ENCODE measurements around the gene FAM219A.
"Not testable (repeated sequence)": the region's sequence is repeated elsewhere in the genome, so short reads cannot be mapped to it uniquely, and the experiment has no call there.

The FAM219A gene

DNA sequence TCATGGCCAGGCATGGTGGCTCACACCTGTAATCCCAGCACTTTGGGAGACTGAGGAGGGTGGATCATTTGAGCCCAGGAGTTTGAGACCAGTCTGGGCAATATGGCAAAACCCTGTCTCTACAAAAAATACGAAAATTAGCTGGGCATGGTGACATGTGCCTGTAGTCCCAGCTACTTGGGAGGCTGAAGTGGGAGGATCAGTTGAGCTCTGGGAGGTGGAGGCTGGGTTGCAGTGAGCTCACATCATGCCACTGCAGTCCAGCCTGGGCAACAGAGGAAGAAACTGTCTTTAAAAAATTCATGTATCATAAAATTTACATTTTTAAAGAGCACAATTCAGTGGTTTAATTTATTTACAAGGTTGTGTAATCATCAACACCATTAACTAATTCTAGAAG is 105.4 kb downstream of the FAM219A start:
- DNase-seq (ENCODE audit: low read depth in 2 of 2, low spot score in 1 of 2), result not testable (repeated sequence)

DNA sequence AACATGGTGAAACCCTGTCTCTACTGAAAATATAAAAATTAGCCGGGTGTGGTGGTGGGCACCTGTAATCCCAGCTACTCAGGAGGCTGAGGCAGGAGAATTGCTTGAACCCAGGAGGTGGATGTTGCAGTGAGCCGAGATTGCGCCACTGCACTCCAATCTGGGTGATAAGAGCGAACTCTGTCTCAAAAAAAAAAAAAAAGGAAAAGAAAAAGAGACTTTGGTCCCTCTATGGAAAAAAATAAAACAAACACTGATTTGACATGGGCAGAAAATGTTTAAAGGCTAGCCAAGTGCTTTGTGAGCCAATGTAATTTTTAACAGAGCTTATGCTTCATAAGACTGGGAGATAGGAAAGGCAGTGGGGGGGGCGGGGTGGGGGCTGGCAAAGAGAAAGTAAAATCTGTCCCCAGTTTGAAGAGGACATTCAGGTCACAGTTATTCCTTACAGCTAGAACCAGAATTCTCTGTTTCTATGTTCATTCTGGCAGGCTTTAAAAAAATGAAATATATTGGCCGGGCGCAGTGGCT is 106.2 kb downstream of the FAM219A start:
- DNase-seq (ENCODE audit: low read depth in 2 of 2, low spot score in 1 of 2), result not testable (repeated sequence)

DNA sequence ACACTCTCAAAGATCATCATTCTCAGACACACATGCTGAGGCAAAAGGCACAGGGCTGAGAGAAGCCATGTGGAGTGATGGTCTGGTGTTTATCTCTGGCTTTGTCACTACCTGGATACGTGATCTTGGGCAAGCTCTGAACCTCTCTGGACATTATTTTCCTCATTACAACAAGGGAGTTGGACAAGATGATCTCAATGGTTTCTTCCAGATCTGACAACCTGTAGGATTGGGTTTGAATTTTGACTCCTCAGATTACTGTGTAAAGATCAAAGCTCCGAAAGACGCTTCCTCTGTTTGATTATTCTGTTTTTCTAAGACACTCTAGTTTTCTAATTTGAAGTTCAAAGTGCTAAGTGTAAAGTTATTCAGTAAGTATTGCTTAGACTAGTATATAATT is 109.0 kb downstream of the FAM219A start:
- DNase-seq (ENCODE audit: low read depth in 2 of 2, low spot score in 1 of 2), result no peak
